H9 (cell line): Measurements from ENCODE around the gene KPTN. TPM values are rescaled to one million over a fixed set of nuclear protein-coding genes. Genes with fewer than 3 reads are reported as not detected.

Source experiments
- DNase-seq: peaks from one replicate; pipeline ENCODE4 v3.0.0-alpha.2; 2017
- H2AFZ ChIP-seq: one replicate; pipeline ENCODE4 v1.6.1; 2013; ENCODE audit warnings: mild to moderate bottlenecking, low read length, control low read depth, moderate library complexity
- H2AK5ac ChIP-seq: 2 replicates; pipeline ENCODE4 v1.6.1; 2013; ENCODE audit warnings: low read length, control low read depth, mixed read lengths; ENCODE audit not compliant: insufficient read length
- H2BK120ac ChIP-seq: one replicate; pipeline ENCODE4 v1.6.1; 2013; ENCODE audit warnings: low read depth, mild to moderate bottlenecking, low read length, control low read depth, inconsistent platforms; ENCODE audit not compliant: poor library complexity, severe bottlenecking
- H2BK12ac ChIP-seq: 2 replicates; pipeline ENCODE4 v1.6.1; 2013; ENCODE audit warnings: low read length, control low read depth, mixed read lengths, low read depth; ENCODE audit not compliant: insufficient read length
- H2BK15ac ChIP-seq: 2 replicates; pipeline ENCODE4 v1.6.1; 2013; ENCODE audit warnings: low read depth, low read length, control low read depth
- H2BK20ac ChIP-seq: one replicate; pipeline ENCODE4 v1.6.1; 2013; ENCODE audit warnings: low read depth, mild to moderate bottlenecking, low read length, control low read depth, inconsistent platforms; ENCODE audit not compliant: poor library complexity, severe bottlenecking
- H2BK5ac ChIP-seq: 2 replicates; pipeline ENCODE4 v1.6.1; 2013; ENCODE audit warnings: low read length, control low read depth, mixed read lengths; ENCODE audit not compliant: insufficient read length
- H3K14ac ChIP-seq: 2 replicates; pipeline ENCODE4 v1.6.1; 2013; ENCODE audit warnings: low read length, control low read depth; ENCODE audit not compliant: insufficient read depth
- H3K18ac ChIP-seq: 2 replicates; pipeline ENCODE4 v1.6.1; 2013; ENCODE audit warnings: low read depth, mild to moderate bottlenecking, mixed read lengths, low read length, control low read depth; ENCODE audit not compliant: insufficient read length
- H3K23ac ChIP-seq: 2 replicates; pipeline ENCODE4 v1.6.1; 2013; ENCODE audit warnings: low read length, control low read depth, mixed read lengths, low read depth; ENCODE audit not compliant: insufficient read length
- H3K23me2 ChIP-seq: 2 replicates; pipeline ENCODE4 v1.6.1; 2013; ENCODE audit warnings: low read depth, mild to moderate bottlenecking, mixed read lengths, low read length, control low read depth; ENCODE audit not compliant: insufficient read length, poor library complexity, severe bottlenecking
- H3K27ac ChIP-seq: 2 replicates; pipeline ENCODE4 v1.5.1; 2013; ENCODE audit warnings: low read length, control low read depth, mixed read lengths, low read depth; ENCODE audit not compliant: insufficient read length
- H3K27me3 ChIP-seq: 2 replicates; pipeline ENCODE4 v1.6.1; 2013; ENCODE audit warnings: low read length, control low read depth, inconsistent platforms; ENCODE audit not compliant: insufficient read depth
- H3K4ac ChIP-seq: 2 replicates; pipeline ENCODE4 v1.6.1; 2013; ENCODE audit warnings: low read depth, mild to moderate bottlenecking, control low read depth, inconsistent platforms, low read length, moderate library complexity
- H3K4me1 ChIP-seq: 2 replicates; pipeline ENCODE4 v1.6.1; 2013; ENCODE audit warnings: low read length, control low read depth, inconsistent platforms; ENCODE audit not compliant: insufficient read depth
- H3K4me2 ChIP-seq: 2 replicates; pipeline ENCODE4 v1.6.1; 2013; ENCODE audit warnings: low read length, control low read depth, mixed read lengths; ENCODE audit not compliant: insufficient read length, insufficient read depth
- H3K56ac ChIP-seq: 2 replicates; pipeline ENCODE4 v1.6.1; 2013; ENCODE audit warnings: low read depth, mild to moderate bottlenecking, mixed read lengths, low read length, control low read depth; ENCODE audit not compliant: insufficient read length
- H3K79me1 ChIP-seq: 2 replicates; pipeline ENCODE4 v1.6.1; 2013; ENCODE audit warnings: low read depth, mild to moderate bottlenecking, moderate library complexity, low read length, control low read depth, inconsistent platforms; ENCODE audit not compliant: insufficient read depth, poor library complexity, severe bottlenecking
- H3K79me2 ChIP-seq: 2 replicates; pipeline ENCODE4 v1.6.1; 2013; ENCODE audit warnings: low read length, control low read depth, inconsistent platforms; ENCODE audit not compliant: insufficient read depth
- H3K9ac ChIP-seq: 2 replicates; pipeline ENCODE4 v1.6.1; 2013; ENCODE audit warnings: low read length, control low read depth, mixed read lengths; ENCODE audit not compliant: insufficient read length; ENCODE audit errors: extremely low read depth
- H3K9me3 ChIP-seq: one replicate; pipeline ENCODE4 v1.6.1; 2013; ENCODE audit warnings: low read depth, low read length, inconsistent platforms; ENCODE audit not compliant: control insufficient read depth
- H3T11ph ChIP-seq: one replicate; pipeline ENCODE4 v1.6.1; 2013; ENCODE audit warnings: mild to moderate bottlenecking, low read length, control low read depth, inconsistent platforms
- H4K20me1 ChIP-seq: one replicate; pipeline ENCODE4 v1.6.1; 2013; ENCODE audit not compliant: control insufficient read depth, insufficient read length, insufficient read depth
- H4K5ac ChIP-seq: 2 replicates; pipeline ENCODE4 v1.6.1; 2013; ENCODE audit warnings: low read depth, mild to moderate bottlenecking, mixed read lengths, low read length, control low read depth; ENCODE audit not compliant: insufficient read length
- H4K8ac ChIP-seq: replicated peaks from 2 replicates; pipeline ENCODE4 v1.6.1; 2013; ENCODE audit warnings: low read length, control low read depth, mixed read lengths, low read depth; ENCODE audit not compliant: insufficient read length
- H4K91ac ChIP-seq: 2 replicates; pipeline ENCODE4 v1.6.1; 2013; ENCODE audit warnings: low read depth, mild to moderate bottlenecking, moderate library complexity, mixed read lengths, low read length, control low read depth; ENCODE audit not compliant: insufficient read length
- H3K27ac Mint-ChIP-seq, 3 experiments: 2 replicates in 2 of 3; 3 replicates in 1 of 3; pipeline ENCODE4 v1.8.0; 2020 to 2021; ENCODE audit warnings: mixed read lengths in 3 of 3, mild to moderate bottlenecking in 1 of 3, moderate library complexity in 1 of 3
- H3K27me3 Mint-ChIP-seq: 2 replicates; pipeline ENCODE4 v1.8.0; 2021; ENCODE audit warnings: low read depth, mild to moderate bottlenecking, moderate library complexity, mixed read lengths
- H3K36me3 Mint-ChIP-seq, 3 experiments: 2 replicates in 2 of 3; 3 replicates in 1 of 3; pipeline ENCODE4 v1.8.0; 2020 to 2021; ENCODE audit warnings: low read depth in 3 of 3, mixed read lengths in 3 of 3; ENCODE audit not compliant: insufficient read depth in 1 of 3
- H3K4me1 Mint-ChIP-seq, 2 experiments: 2 replicates each; pipeline ENCODE4 v1.8.0; 2020; ENCODE audit warnings: mixed read lengths in 2 of 2
- H3K4me3 Mint-ChIP-seq, 2 experiments: 2 replicates in 1 of 2; 3 replicates in 1 of 2; pipeline ENCODE4 v1.8.0; 2020 to 2021; ENCODE audit warnings: mild to moderate bottlenecking in 2 of 2, mixed read lengths in 2 of 2, moderate library complexity in 1 of 2
- H3K9me3 Mint-ChIP-seq, 2 experiments: 2 replicates in 1 of 2; 3 replicates in 1 of 2; pipeline ENCODE4 v1.8.0; 2020; ENCODE audit warnings: mild to moderate bottlenecking in 2 of 2, mixed read lengths in 2 of 2, moderate library complexity in 1 of 2
- WGBS: extraction: QIAGEN DNeasy Blood & Tissue Kit; methylation state at CpG from one replicate; pipeline ENCODE4 v1.1.7; 2013; ENCODE audit warnings: missing lambda C conversion rate, low lambda C conversion rate, mixed read lengths; ENCODE audit not compliant: insufficient read length; ENCODE audit errors: extremely low coverage; 5-methylcytosine and 5-hydroxymethylcytosine counted together
- total RNA-seq: library from RNA; stranded (reverse); gene quantifications from 2 replicates; pipeline ENCODE4 v1.2.1, GENCODE V29; 2021
- TF ChIP-seq, protein P1 (sequence below): fragments of 200-600 bp; sonication (generic); conservative IDR thresholded peaks from 3 replicates; pipeline ENCODE4 v1.8.0; 2021; ENCODE audit warnings: antibody characterized with exemption, mild to moderate bottlenecking

KPTN gene
- total RNA-seq, 1 experiment from 2014 or later: 35.4 TPM

DNA sequence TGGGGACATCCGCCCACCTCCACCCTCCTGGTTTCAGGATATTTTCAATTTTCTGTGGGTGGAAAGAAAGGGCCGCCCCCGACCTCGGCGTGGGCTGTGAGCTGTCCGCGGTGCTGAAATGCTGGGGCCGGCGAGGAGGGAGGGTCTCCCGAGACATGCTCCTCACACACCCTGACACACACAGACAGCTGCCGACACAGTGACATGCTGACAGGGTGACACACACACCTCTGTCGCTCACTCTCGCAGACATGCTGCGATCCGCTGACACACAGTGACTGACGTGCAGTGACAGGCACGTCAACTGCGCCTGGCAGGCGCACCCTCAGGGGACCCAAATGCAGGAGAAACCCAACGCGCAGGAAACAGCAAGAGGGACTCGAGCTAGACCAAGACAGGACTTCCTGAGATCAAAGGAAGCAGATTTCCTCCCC is 39.6 kb downstream of the KPTN start:
- H2BK12ac ChIP-seq: no peak overlapping the region
- Mint-ChIP-seq H3K27me3 (peaks cover 60% of the 10 kb centered on the region), H3K4me3 (no peak overlapping the region; a peak in 2 of 5 replicates), H3K4me1 (peaks cover 34 to 41% of the 10 kb centered on the region in 2 experiments), H3K9me3 (no peaks in the 10 kb centered on the region; a peak in 3 of 5 replicates), H3K36me3 (no peaks in the 10 kb centered on the region; a peak in 1 of 7 replicates), H3K27ac (no peak overlapping the region; a peak in 1 of 7 replicates)
- no peak overlapping the region for H2AK5ac ChIP-seq
- no peaks in the 10 kb centered on the region for H4K20me1 ChIP-seq
- no peak overlapping the region for H3K14ac ChIP-seq
- no peak overlapping the region for H3K9ac ChIP-seq
- WGBS: no CpG with 5 or more reads among the region's 22 CpGs
- no peaks in the 10 kb centered on the region for H3K79me2 ChIP-seq
- no peak overlapping the region for H2BK20ac ChIP-seq
- no peak overlapping the region for H3K4me2 ChIP-seq
- peak; percentile 64 for DNase-seq
- no peaks in the 10 kb centered on the region; the same call in 1 of the 2 replicates for H3K27me3 ChIP-seq
- TF ChIP-seq, protein P1, sequence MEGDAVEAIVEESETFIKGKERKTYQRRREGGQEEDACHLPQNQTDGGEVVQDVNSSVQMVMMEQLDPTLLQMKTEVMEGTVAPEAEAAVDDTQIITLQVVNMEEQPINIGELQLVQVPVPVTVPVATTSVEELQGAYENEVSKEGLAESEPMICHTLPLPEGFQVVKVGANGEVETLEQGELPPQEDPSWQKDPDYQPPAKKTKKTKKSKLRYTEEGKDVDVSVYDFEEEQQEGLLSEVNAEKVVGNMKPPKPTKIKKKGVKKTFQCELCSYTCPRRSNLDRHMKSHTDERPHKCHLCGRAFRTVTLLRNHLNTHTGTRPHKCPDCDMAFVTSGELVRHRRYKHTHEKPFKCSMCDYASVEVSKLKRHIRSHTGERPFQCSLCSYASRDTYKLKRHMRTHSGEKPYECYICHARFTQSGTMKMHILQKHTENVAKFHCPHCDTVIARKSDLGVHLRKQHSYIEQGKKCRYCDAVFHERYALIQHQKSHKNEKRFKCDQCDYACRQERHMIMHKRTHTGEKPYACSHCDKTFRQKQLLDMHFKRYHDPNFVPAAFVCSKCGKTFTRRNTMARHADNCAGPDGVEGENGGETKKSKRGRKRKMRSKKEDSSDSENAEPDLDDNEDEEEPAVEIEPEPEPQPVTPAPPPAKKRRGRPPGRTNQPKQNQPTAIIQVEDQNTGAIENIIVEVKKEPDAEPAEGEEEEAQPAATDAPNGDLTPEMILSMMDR: no peak
- peaks cover 13% of the 10 kb centered on the region for H3K23me2 ChIP-seq
- no peak overlapping the region for H3K18ac ChIP-seq
- no peaks in the 10 kb centered on the region for H3K79me1 ChIP-seq
- H3K4ac ChIP-seq: no peak overlapping the region
- no peak overlapping the region for H3K23ac ChIP-seq
- H3K4me1 ChIP-seq: peaks cover 10% of the 10 kb centered on the region; the same call in 1 of the 2 replicates
- no peak overlapping the region for H4K91ac ChIP-seq
- no peak overlapping the region for H2BK15ac ChIP-seq
- H2BK5ac ChIP-seq: no peak overlapping the region
- no peak overlapping the region for H3T11ph ChIP-seq
- no peak overlapping the region for H2BK120ac ChIP-seq
- H3K56ac ChIP-seq: no peak overlapping the region
- no peak overlapping the region for H4K8ac ChIP-seq
- H2AFZ ChIP-seq: no peak overlapping the region
- no peak overlapping the region for H3K27ac ChIP-seq
- H4K5ac ChIP-seq: no peak overlapping the region
- H3K9me3 ChIP-seq: no peaks in the 10 kb centered on the region
